Liver (tissue), 9 donors: ENCODE measurements around the gene TRPC4. TPM values are rescaled to one million over a fixed set of nuclear protein-coding genes. Genes with fewer than 3 reads are reported as not detected.

Source experiments
- DNase-seq: peaks from one replicate; pipeline ENCODE4 v3.0.0-alpha.2; 2017; ENCODE audit warnings: low spot score
- H3K27ac ChIP-seq, 2 donors: one replicate each; pipeline ENCODE4 v1.7.0; 2013; ENCODE audit warnings: inconsistent platforms in 2 of 2, low read length in 2 of 2, control low read depth in 1 of 2, low read depth in 1 of 2, mild to moderate bottlenecking in 1 of 2
- H3K27me3 ChIP-seq, 4 donors: one replicate each; pipeline versions ENCODE4 v1.6.1 to v1.7.0; 2013; ENCODE audit warnings: low read length in 3 of 4, inconsistent platforms in 1 of 4, mild to moderate bottlenecking in 1 of 4, moderate library complexity in 1 of 4; ENCODE audit not compliant: control insufficient read depth in 4 of 4, insufficient read depth in 4 of 4
- H3K36me3 ChIP-seq, 4 donors: one replicate each; pipeline versions ENCODE4 v1.6.1 to v1.7.0; 2013; ENCODE audit warnings: low read length in 3 of 4, mild to moderate bottlenecking in 3 of 4, low read depth in 1 of 4, moderate library complexity in 1 of 4; ENCODE audit not compliant: control insufficient read depth in 4 of 4, insufficient read depth in 3 of 4
- H3K4me1 ChIP-seq, 4 donors: one replicate each; pipeline versions ENCODE4 v1.6.1 to v1.7.0; 2013; ENCODE audit warnings: low read length in 3 of 4, mild to moderate bottlenecking in 3 of 4, moderate library complexity in 1 of 4; ENCODE audit not compliant: control insufficient read depth in 4 of 4, insufficient read depth in 4 of 4
- H3K4me3 ChIP-seq, 3 donors: one replicate each; pipeline versions ENCODE4 v1.6.1 to v1.7.0; 2013; ENCODE audit warnings: low read length in 3 of 3, control low read depth in 1 of 3, low read depth in 1 of 3, mild to moderate bottlenecking in 1 of 3
- H3K9ac ChIP-seq, 2 donors: one replicate each; pipeline ENCODE4 v1.7.0; 2013; ENCODE audit warnings: low read length in 2 of 2, mild to moderate bottlenecking in 2 of 2, moderate library complexity in 2 of 2, control low read depth in 1 of 2, low read depth in 1 of 2
- H3K9me3 ChIP-seq, 4 donors: one replicate each; pipeline versions ENCODE4 v1.6.1 to v1.7.0; 2013; ENCODE audit warnings: low read length in 3 of 4; ENCODE audit not compliant: control insufficient read depth in 4 of 4
- ATF3 ChIP-seq: IDR thresholded peaks from 2 replicates; pipeline ENCODE4 v1.6.1; 2016; ENCODE audit warnings: antibody characterized with exemption
- CTCF ChIP-seq: fragments of 150-350 bp; IDR thresholded peaks from 2 replicates; pipeline ENCODE4 v1.5.1; 2017; ENCODE audit warnings: improper control_type of control experiment, low read depth, low read length; ENCODE audit not compliant: missing input control
- FOXA1 ChIP-seq: IDR thresholded peaks from 2 replicates; pipeline ENCODE4 v1.6.1; 2016; ENCODE audit warnings: antibody characterized with exemption
- FOXA2 ChIP-seq: IDR thresholded peaks from 2 replicates; pipeline ENCODE4 v1.6.1; 2016; ENCODE audit warnings: antibody characterized with exemption
- HNF4A ChIP-seq, 2 donors: conservative IDR thresholded peaks; 2 replicates each; pipeline ENCODE4 v1.6.1; 2016; ENCODE audit warnings: antibody characterized with exemption in 2 of 2, mild to moderate bottlenecking in 2 of 2
- HNF4G ChIP-seq: IDR thresholded peaks from 2 replicates; pipeline ENCODE4 v1.6.1; 2016; ENCODE audit warnings: antibody characterized with exemption
- JUND ChIP-seq, 2 donors: IDR thresholded peaks; 2 replicates each; pipeline ENCODE4 v1.6.1; 2016; ENCODE audit warnings: antibody characterized with exemption in 2 of 2
- MAX ChIP-seq: IDR thresholded peaks from 2 replicates; pipeline ENCODE4 v1.6.1; 2016; ENCODE audit warnings: antibody characterized with exemption
- NR2F2 ChIP-seq: IDR thresholded peaks from 2 replicates; pipeline ENCODE4 v1.6.1; 2016; ENCODE audit warnings: antibody characterized with exemption
- RAD21 ChIP-seq, 2 donors: IDR thresholded peaks; 2 replicates each; pipeline ENCODE4 v1.6.1; 2016; ENCODE audit warnings: antibody characterized with exemption in 2 of 2, mild to moderate bottlenecking in 2 of 2
- RXRA ChIP-seq, 2 donors: IDR thresholded peaks; 2 replicates each; pipeline ENCODE4 v1.6.1; 2017 to 2018; ENCODE audit warnings: antibody characterized with exemption in 2 of 2, mild to moderate bottlenecking in 1 of 2
- SP1 ChIP-seq: IDR thresholded peaks from 2 replicates; pipeline ENCODE4 v1.6.1; 2018; ENCODE audit warnings: antibody characterized with exemption, mild to moderate bottlenecking
- WGBS: extraction: QIAGEN DNeasy Blood & Tissue Kit; methylation state at CpG from one replicate; pipeline ENCODE4 v1.1.7; 2013; 5-methylcytosine and 5-hydroxymethylcytosine counted together
- polyA plus RNA-seq, 2 donors: library from polyadenylated mRNA; stranded (reverse) in 1 of 2; unstranded in 1 of 2; fragments of 200-250 nt in 1 of 2; fragments of >200 nt in 1 of 2; fragmentation: Nextera tagmentation in 1 of 2; extraction: Ambion mirVana in 1 of 2; gene quantifications; one replicate each; pipeline versions ENCODE4 v1.2.1 to v1.2.3, GENCODE V29; 2013 to 2015
- total RNA-seq, 2 donors: library from RNA; depleted of rRNA; stranded (reverse); fragments of >200 nt; gene quantifications; one replicate each; pipeline ENCODE4 v1.2.3, GENCODE V29; 2014
- TF ChIP-seq, protein P1 (sequence below): IDR thresholded peaks from 2 replicates; pipeline ENCODE4 v1.6.1; 2016; ENCODE audit warnings: antibody characterized with exemption, mild to moderate bottlenecking
- TF ChIP-seq, protein P2 (sequence below): IDR thresholded peaks from 2 replicates; pipeline ENCODE4 v1.6.1; 2016; ENCODE audit warnings: antibody characterized with exemption
- donor health status: healthy.
- donor health status: healthy.
- donor health status: healthy.
- donor health status: healthy.
- donor health status: healthy.

TRPC4 gene
- total and polyA plus RNA-seq, 4 donors: 0.04 to 0.17 (median 0.05) TPM; not detected in 1

DNA sequence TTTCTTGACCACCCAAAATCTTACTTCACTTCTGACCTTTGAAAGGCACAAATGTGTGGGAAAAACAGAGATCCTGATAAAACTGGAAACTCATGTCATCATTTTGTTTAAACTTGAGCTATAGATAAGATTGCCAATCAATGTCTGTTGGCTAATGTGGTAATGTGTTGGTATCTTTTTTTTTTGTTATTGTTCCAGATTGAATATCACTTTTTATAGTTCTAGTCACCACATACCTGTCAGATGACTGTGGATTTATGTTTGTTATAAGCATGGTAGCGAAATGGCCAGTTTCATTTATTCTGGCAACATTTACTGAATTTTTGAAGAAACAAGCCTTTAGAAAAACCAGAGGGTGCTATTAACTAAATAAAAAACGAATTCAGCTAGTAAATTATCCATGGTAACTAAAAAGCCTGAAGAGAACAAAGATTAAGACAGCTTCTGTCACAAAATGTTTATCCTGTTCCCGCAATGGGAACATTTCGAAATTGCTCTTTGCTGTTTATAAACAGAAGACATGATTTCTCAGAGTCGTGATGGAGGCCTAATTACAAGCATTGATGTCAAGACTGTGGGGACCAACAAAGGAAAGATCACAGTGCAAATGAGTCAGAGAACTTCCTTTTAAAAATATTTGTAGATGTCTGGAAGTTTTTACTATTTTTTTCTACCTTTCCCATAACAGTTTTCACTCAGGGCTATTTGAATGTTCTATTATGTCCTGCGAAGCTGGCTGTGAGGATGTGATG is 188.1 kb downstream of the TRPC4 start:
- Histone ChIP-seq H3K27ac (peak overlapping the region in 1 of 2 donors; percentile 2), H3K36me3 (no peaks in the 10 kb centered on the region), H3K4me1 (peaks cover 0 to 3% (median 0%) of the 10 kb centered on the region in 4 donors), H3K4me3 (no peak overlapping the region), H3K9ac (no peak overlapping the region), H3K9me3 (peaks cover 0 to 2% (median 0%) of the 10 kb centered on the region in 4 donors), H3K27me3 (no peaks in the 10 kb centered on the region)
- 43% methylated on average over 6 of the region's 6 CpGs for WGBS
- no peak for DNase-seq
- TF ChIP-seq MAX (no peak), JUND (IDR thresholded peaks at IDR 0.05) (peak in 1 of 2 donors; percentile 16), RAD21 (IDR thresholded peaks at IDR 0.05) (peak; percentile 27 to 39), RXRA (IDR thresholded peaks at IDR 0.05) (peak in 1 of 2 donors; percentile 25), NR2F2 (peak; percentile 65), ATF3 (no peak), SP1 (peak; percentile 12)
- TF ChIP-seq, protein P1, sequence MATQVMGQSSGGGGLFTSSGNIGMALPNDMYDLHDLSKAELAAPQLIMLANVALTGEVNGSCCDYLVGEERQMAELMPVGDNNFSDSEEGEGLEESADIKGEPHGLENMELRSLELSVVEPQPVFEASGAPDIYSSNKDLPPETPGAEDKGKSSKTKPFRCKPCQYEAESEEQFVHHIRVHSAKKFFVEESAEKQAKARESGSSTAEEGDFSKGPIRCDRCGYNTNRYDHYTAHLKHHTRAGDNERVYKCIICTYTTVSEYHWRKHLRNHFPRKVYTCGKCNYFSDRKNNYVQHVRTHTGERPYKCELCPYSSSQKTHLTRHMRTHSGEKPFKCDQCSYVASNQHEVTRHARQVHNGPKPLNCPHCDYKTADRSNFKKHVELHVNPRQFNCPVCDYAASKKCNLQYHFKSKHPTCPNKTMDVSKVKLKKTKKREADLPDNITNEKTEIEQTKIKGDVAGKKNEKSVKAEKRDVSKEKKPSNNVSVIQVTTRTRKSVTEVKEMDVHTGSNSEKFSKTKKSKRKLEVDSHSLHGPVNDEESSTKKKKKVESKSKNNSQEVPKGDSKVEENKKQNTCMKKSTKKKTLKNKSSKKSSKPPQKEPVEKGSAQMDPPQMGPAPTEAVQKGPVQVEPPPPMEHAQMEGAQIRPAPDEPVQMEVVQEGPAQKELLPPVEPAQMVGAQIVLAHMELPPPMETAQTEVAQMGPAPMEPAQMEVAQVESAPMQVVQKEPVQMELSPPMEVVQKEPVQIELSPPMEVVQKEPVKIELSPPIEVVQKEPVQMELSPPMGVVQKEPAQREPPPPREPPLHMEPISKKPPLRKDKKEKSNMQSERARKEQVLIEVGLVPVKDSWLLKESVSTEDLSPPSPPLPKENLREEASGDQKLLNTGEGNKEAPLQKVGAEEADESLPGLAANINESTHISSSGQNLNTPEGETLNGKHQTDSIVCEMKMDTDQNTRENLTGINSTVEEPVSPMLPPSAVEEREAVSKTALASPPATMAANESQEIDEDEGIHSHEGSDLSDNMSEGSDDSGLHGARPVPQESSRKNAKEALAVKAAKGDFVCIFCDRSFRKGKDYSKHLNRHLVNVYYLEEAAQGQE: no peak

DNA sequence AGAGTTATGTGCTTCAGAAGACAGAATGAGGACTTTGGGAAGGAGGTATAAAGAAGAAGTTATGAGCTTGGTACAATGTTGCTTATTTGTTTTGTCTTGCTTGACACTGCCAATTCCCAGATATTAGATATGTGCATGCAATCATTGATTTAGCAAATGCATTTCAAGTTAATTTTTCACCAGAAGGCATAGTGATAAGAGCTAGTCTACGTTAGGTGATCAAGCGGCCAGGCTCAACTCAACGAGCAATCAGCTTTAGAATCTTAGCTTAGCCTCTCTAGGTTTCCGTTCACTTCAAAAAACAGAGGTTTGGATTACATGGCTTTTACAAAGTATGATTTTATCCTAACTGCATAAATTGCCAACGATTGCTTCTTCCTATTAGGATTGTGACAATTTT is 189.4 kb downstream of the TRPC4 start:
- H3K27ac ChIP-seq: no peak overlapping the region

More for the DNA sequence above, 189.4 kb downstream of the TRPC4 start:
- H3K4me1 ChIP-seq: peaks cover 0 to 3% (median 0%) of the 10 kb centered on the region in 4 donors
- no peak for TF ChIP-seq SP1
- TF ChIP-seq, protein P1: no peak
- TF ChIP-seq MAX: no peak
- TF ChIP-seq HNF4A (conservative IDR thresholded peaks at IDR 0.05): no peak
- no peak for TF ChIP-seq FOXA2
- TF ChIP-seq RAD21 (IDR thresholded peaks at IDR 0.05): no peak
- TF ChIP-seq, protein P2, sequence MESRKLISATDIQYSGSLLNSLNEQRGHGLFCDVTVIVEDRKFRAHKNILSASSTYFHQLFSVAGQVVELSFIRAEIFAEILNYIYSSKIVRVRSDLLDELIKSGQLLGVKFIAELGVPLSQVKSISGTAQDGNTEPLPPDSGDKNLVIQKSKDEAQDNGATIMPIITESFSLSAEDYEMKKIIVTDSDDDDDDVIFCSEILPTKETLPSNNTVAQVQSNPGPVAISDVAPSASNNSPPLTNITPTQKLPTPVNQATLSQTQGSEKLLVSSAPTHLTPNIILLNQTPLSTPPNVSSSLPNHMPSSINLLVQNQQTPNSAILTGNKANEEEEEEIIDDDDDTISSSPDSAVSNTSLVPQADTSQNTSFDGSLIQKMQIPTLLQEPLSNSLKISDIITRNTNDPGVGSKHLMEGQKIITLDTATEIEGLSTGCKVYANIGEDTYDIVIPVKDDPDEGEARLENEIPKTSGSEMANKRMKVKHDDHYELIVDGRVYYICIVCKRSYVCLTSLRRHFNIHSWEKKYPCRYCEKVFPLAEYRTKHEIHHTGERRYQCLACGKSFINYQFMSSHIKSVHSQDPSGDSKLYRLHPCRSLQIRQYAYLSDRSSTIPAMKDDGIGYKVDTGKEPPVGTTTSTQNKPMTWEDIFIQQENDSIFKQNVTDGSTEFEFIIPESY: no peak
- no peak for TF ChIP-seq CTCF
- no peak for TF ChIP-seq HNF4G
- TF ChIP-seq FOXA1: no peak
- no peak for TF ChIP-seq JUND (IDR thresholded peaks at IDR 0.05)
- no peak for TF ChIP-seq NR2F2
- H3K4me3 ChIP-seq: no peak overlapping the region
- peaks cover 0 to 2% (median 0%) of the 10 kb centered on the region in 4 donors for H3K9me3 ChIP-seq
- H3K9ac ChIP-seq: no peak overlapping the region
- 30% methylated on average over 5 of the region's 5 CpGs for WGBS
- no peaks in the 10 kb centered on the region for H3K36me3 ChIP-seq
- no peaks in the 10 kb centered on the region for H3K27me3 ChIP-seq
- no peak for DNase-seq
